ENCODE measurements around the gene ANKFY1.

DNA sequence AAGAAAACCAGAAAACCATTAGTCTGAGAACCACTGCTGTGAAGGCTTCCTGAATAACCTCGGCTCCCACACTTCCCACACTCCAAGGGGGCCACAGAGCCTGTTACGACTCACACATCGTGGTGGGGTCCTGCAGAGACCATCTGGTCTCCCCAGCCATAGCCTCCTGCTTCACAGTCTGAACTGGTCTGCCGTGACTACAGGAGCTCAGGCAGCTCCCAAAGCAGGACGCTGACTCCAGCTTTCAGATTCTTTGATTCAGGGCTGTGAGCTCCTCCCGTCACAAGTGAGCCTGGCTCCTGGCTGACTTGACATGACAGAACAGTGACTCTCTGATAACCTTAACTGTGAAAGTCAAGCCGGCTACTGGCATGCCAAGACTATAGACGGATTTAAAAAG lies 83.0 kb downstream of the ANKFY1 start:
- TF ChIP-seq FOXK2 (conservative IDR thresholded peaks at IDR 0.05 in 1 of 2, IDR thresholded peaks at IDR 0.05 in 1 of 2; ENCODE audit: low read depth in 2 of 2), result no peak
- TF ChIP-seq ZNF3 (CRISPR knock-in tag; IDR thresholded peaks at IDR 0.05), result no peak
- TF ChIP-seq ZNF431 (CRISPR knock-in tag; IDR thresholded peaks at IDR 0.05), result no peak
- TF ChIP-seq RCOR1 (IDR thresholded peaks at IDR 0.05; ENCODE audit: borderline replicate concordance in 1 of 2, low read depth in 2 of 2, low read length in 2 of 2), result no peak
- no peak for TF ChIP-seq EP300 (IDR thresholded peaks at IDR 0.05; ENCODE audit: low read length)
- no peak for TF ChIP-seq TCF7 (IDR thresholded peaks at IDR 0.05; ENCODE audit: borderline replicate concordance)

Data from K562 (cell line).